ENCODE data around the gene FAM151B. TPM values are rescaled to one million over a fixed set of nuclear protein-coding genes. Genes with fewer than 3 reads are reported as not detected.
"Not testable (repeated sequence)": the region's sequence is repeated elsewhere in the genome, so short reads cannot be mapped to it uniquely, and the experiment has no call there.

FAM151B gene
- total RNA-seq, 2 experiments from 2014 or later = 0.24 to 0.27 TPM

DNA sequence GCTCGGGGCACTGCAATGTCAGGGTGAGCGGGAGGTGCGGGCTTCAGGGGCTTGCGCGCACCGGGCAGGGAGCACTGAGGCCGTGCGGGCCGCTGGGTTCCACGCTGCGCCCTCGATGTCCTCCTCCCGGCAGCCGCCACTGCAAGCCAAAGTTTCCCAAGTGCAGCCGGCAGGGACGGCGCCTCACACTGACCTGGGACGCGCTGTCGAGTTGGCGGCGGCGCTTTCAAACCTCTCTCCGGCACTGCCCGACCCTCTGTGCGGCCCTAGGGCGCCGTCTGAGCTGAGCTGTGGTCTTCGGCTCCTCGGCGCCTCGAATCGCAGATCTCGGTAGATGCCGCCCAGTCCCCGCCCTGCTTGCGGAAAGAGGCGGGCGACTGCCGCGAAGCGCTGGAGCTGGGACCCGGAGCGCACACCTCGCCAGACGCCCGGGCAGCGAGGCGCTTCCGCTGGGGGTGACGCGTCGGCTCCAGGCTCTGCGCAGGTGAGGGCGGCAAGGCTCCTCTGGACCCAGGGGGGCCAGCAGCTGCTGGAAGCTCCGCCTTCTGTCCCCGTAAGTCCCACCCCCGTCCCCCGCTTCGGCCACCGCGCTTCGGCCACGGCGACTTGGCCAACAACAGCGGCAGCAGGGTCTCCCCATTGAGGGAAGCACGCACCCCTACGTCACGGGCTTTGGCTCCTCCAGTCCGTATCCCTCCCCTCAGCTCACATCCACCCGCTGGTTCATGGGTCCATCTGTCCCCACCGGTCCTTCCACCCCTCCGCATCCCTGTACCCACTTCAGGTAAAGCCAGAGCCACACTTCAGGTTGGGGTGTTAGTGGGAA, 82.3 kb downstream of the FAM151B start, which contains the start of gene ANKRD34B:
TSS of gene ANKRD34B (minus strand) at position 320 of the 826 bp plus-strand sequence. CDS start 10,261 bp downstream, outside the sequence.
- Mint-ChIP-seq H3K9me3 (no peaks in the 10 kb centered on the region), H3K4me1 (ENCODE audit: low read depth) (peaks cover 2% of the 10 kb centered on the region), H3K27ac (no peak within 1 kb of the TSS), H3K4me3 (no peak within 1 kb of the TSS), H3K36me3 (no peaks in the 10 kb centered on the region), H3K27me3 (peaks cover 57% of the 10 kb centered on the region)
- intact Hi-C loops (cut with micrococcal nuclease) = no loop called here
- ChIA-PET CTCF (interaction anchor here (0.6 kb wide), 1 partner anchor 625 kb away, joined by 4 read pairs; no protein-coding TSS in a partner anchor), POLR2A (no interaction called here)
- peak; percentile 58 for DNase-seq

DNA sequence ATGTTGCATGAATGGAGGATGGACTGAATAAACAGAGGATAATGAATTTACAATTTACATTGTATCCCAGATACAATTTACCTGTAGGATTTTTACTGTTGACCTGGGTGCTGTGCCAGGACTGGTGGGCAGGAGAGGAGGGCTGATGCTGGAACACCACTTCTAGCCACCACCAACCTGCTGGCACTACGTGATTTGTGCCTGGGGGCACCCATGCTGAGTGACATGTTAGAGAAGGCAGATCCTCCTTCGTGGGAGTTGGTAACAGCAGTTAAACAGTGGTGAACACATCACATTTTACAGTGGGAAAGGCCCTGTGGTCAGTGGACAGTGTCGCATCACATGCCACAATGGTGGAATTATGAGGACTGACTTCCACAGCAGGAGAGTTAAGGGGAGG, 85.2 kb downstream of the FAM151B start:
- ChIA-PET CTCF (no interaction called here), POLR2A (interaction anchor here (0.9 kb wide), 1 partner anchor 22 kb away, joined by 3 read pairs; no protein-coding TSS in a partner anchor)
- Mint-ChIP-seq H3K4me1 (ENCODE audit: low read depth) (peaks cover 2% of the 10 kb centered on the region), H3K4me3 (no peak overlapping the region), H3K9me3 (no peaks in the 10 kb centered on the region), H3K27me3 (peaks cover 59% of the 10 kb centered on the region), H3K27ac (no peak overlapping the region), H3K36me3 (no peaks in the 10 kb centered on the region)
- intact Hi-C loops (cut with micrococcal nuclease) = no loop called here
- DNase-seq = no peak

DNA sequence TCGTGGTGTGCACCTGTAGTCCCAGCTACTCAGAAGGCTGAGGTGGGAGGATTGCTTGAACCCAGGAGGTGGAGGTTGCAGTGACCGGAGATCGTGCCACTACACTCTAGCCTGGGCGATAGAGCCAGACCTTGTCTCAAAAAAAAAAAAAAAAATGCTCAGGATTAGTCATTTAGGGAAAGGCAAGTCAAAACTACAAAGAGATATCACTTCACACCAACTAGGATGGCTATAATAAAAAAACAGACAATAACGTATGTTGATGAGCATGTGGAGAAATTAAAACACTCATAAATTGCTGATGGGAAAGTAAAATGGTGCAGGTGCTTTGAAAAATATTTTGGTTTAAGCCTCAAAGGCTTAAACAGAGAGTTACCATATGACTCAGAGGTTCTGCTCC, 88.5 kb downstream of the FAM151B start:
- no peak overlapping the region for H3K4me3 Mint-ChIP-seq

DNA sequence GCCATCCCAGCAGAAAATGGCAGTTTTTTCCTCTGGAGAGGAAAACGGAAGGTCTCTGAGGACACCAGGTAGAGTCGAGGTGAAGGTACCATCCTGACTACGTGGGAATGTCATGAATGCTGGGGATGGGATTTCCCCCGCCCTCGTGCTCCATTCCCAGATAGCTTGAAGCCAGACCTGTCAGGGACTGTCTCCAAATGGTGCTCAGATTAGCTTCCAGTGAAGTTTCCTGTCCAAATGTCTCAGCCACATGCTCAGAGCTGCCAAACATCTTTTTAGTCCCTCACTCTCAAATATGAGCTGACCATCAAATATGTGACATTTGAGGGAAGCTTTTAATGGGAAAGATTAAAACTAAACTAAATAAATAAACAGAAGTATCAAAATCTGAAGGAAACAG, 89.8 kb downstream of the FAM151B start:
- no peaks in the 10 kb centered on the region for H3K9me3 Mint-ChIP-seq
- no peak overlapping the region for H3K27ac Mint-ChIP-seq
- CTCF ChIA-PET = no interaction called here
- H3K4me3 Mint-ChIP-seq = no peak overlapping the region
- H3K36me3 Mint-ChIP-seq = no peaks in the 10 kb centered on the region
- H3K27me3 Mint-ChIP-seq = peaks cover 27% of the 10 kb centered on the region
- intact Hi-C loops (cut with micrococcal nuclease) = no loop called here
- DNase-seq = no peak
- H3K4me1 Mint-ChIP-seq (ENCODE audit: low read depth) = no peaks in the 10 kb centered on the region
- POLR2A ChIA-PET = no interaction called here

More for the DNA sequence above, 88.5 kb downstream of the FAM151B start:
- ChIA-PET POLR2A (no interaction called here), CTCF (no interaction called here)
- intact Hi-C loops (cut with micrococcal nuclease) = no loop called here
- Mint-ChIP-seq H3K9me3 (no peaks in the 10 kb centered on the region), H3K27ac (no peak overlapping the region), H3K4me1 (ENCODE audit: low read depth) (no peaks in the 10 kb centered on the region), H3K27me3 (peaks cover 38% of the 10 kb centered on the region), H3K36me3 (no peaks in the 10 kb centered on the region)
- DNase-seq = no peak

DNA sequence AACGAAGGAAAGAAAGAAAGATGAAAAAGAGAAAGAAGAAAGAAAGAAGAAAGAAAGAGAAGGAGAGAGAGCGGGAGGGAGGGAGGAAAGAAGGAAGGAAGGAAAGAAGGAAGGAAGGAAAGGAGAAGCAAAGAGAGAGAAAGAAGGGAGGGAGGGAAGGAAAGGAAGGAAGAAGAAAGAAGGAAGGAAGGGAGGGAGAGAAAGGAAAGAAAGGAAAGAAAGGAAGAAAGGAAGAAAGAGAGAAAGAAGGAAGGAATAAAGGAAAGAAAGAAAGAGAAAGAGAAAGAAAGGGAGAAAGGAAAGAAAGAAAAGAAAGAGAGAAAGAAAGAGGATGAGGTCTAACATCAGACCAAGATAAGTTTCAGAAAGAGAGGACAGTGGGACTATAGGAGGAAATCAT, 91.2 kb downstream of the FAM151B start:
- Mint-ChIP-seq H3K36me3 (no peaks in the 10 kb centered on the region), H3K9me3 (no peaks in the 10 kb centered on the region), H3K4me1 (ENCODE audit: low read depth) (no peaks in the 10 kb centered on the region), H3K27ac (no peak overlapping the region), H3K4me3 (no peak overlapping the region), H3K27me3 (peaks cover 21% of the 10 kb centered on the region)
- DNase-seq = no peak
- POLR2A ChIA-PET = no interaction called here
- CTCF ChIA-PET = no interaction called here
- intact Hi-C loops (cut with micrococcal nuclease) = no loop called here

DNA sequence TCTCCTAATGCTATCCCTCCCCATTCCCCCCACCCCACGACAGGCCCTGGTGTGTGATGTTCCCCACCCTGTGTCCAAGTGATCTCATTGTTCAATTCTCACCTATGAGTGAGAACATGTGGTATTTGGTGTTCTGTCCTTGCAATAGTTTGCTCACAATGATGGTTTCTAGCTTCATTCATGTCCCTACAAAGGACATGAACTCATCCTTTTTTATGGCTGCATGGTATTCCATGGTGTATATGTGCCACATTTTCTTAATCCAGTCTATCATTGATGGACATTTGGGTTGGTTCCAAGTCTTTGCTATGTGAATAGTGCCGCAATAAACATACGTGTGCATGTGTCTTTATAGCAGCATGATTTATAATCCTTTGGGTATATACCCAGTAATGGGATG, 92.4 kb downstream of the FAM151B start:
- DNase-seq; CTCF ChIA-PET; H3K27ac Mint-ChIP-seq; H3K4me1 Mint-ChIP-seq (ENCODE audit: low read depth); POLR2A ChIA-PET; intact Hi-C loops (cut with micrococcal nuclease); H3K4me3 Mint-ChIP-seq; H3K9me3 Mint-ChIP-seq; H3K36me3 Mint-ChIP-seq: not testable (repeated sequence)
- peaks cover 21% of the 10 kb centered on the region for H3K27me3 Mint-ChIP-seq

DNA sequence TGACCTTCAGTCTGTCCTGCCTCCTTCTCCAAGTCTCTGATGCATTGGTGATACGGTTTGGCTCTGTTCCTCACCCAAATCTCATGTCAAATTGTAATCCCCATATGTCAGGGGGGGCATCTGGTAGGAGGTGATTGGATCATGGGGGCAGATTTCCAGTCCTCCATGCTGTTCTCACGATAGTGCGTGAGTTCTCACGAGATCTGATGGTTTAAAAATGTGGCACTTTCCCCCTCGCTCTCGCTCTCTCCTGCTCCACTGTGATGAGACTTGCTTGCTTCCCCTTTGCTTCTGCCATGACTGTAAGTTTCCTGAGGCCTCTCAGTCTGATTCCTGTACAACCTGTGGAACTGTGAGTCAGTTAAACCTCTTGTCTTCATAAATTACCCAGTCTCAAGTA, 96.9 kb downstream of the FAM151B start:
- DNase-seq = no peak
- ChIA-PET CTCF (no interaction called here), POLR2A (no interaction called here)
- intact Hi-C loops (cut with micrococcal nuclease) = no loop called here
- no peaks in the 10 kb centered on the region for H3K4me1 Mint-ChIP-seq (ENCODE audit: low read depth)
- no peaks in the 10 kb centered on the region for H3K36me3 Mint-ChIP-seq
- H3K27me3 Mint-ChIP-seq = peaks cover 8% of the 10 kb centered on the region
- no peak overlapping the region for H3K27ac Mint-ChIP-seq
- no peak overlapping the region for H3K4me3 Mint-ChIP-seq
- no peaks in the 10 kb centered on the region for H3K9me3 Mint-ChIP-seq

DNA sequence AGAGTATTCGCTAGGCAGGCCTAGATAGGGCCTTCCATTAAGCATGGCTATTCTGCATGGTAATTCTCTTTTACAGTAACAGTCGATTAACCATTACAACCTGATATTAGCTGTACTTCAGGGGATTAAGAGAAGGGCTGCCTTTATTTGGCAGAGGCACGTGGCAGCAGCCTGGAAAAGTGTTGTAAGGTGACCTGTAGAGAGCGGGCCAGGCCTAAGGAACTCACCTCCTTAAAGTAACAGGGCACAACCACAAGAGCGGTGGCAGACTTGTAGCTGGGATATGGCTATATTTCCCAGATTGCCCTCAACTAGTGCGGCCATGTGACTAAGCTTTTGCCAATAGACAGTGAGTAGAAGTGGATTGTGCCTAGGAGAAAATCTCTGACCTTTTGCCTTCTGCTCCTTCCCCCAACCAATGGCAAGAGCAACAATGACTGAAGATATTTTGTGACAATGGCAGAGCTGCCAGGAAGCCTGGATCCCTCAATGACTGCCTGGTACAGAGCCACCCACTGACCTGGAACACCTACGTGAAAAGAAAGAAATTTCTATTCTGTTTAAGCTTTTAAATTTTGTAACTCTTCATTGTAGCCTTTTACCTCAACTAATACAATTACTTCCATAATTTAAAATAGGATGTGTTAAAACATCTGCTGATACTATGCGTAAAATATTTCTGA, 101.1 kb downstream of the FAM151B start:
- no peak for DNase-seq
- POLR2A ChIA-PET = no interaction called here
- no peaks in the 10 kb centered on the region for H3K9me3 Mint-ChIP-seq
- H3K4me1 Mint-ChIP-seq (ENCODE audit: low read depth) = no peaks in the 10 kb centered on the region
- H3K27me3 Mint-ChIP-seq = peaks cover 9% of the 10 kb centered on the region
- H3K27ac Mint-ChIP-seq = no peak overlapping the region
- no peaks in the 10 kb centered on the region for H3K36me3 Mint-ChIP-seq
- H3K4me3 Mint-ChIP-seq = no peak overlapping the region
- CTCF ChIA-PET = no interaction called here
- intact Hi-C loops (cut with micrococcal nuclease) = no loop called here

DNA sequence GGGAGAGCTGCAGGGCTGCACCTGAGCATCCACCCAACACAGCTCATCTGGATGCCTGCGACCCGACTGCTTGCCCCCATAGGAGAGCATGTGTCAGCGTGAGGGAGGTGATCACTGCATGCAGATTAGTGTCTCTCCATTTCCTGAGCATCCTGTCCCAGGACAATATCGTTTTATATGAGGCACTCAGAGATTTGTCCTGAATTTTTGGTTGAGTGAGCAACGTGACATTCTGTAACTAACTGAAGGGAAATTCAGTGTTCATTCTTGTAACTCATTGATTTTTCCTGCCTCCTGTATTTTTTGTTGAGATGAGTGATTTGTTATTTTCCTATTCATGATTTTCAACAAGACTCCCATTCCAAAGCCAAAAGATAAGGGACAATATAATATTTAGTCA, 102.9 kb downstream of the FAM151B start:
- ChIA-PET CTCF (no interaction called here), POLR2A (no interaction called here)
- Mint-ChIP-seq H3K4me1 (ENCODE audit: low read depth) (no peaks in the 10 kb centered on the region), H3K27ac (no peak overlapping the region), H3K27me3 (peaks cover 3% of the 10 kb centered on the region), H3K36me3 (no peaks in the 10 kb centered on the region), H3K4me3 (no peak overlapping the region), H3K9me3 (no peaks in the 10 kb centered on the region)
- no peak for DNase-seq
- intact Hi-C loops (cut with micrococcal nuclease) = no loop called here

DNA sequence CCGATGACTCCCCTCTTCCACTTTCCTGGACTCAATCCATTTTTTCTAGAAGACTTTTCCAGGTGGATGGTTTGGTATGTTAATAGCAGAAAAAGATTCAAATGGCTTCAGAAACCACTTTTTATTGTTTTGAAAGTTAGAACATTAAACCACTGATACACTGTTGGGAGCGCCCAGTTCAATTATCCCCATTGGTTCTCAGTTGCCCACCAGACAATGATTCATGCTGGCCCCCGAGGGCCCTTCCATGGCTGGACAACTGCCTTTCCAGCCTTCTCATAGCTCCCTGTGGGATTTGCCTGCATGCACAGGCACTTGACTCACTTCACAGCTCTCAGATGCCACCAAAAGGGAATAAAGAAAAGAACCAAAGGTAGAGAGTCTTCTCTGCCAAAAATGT, 103.5 kb downstream of the FAM151B start:
- no peak for DNase-seq
- Mint-ChIP-seq H3K27ac (no peak overlapping the region), H3K4me1 (ENCODE audit: low read depth) (no peaks in the 10 kb centered on the region), H3K4me3 (no peak overlapping the region), H3K27me3 (peaks cover 3% of the 10 kb centered on the region), H3K9me3 (no peaks in the 10 kb centered on the region), H3K36me3 (no peaks in the 10 kb centered on the region)
- intact Hi-C loops (cut with micrococcal nuclease) = no loop called here
- ChIA-PET POLR2A (no interaction called here), CTCF (no interaction called here)

DNA sequence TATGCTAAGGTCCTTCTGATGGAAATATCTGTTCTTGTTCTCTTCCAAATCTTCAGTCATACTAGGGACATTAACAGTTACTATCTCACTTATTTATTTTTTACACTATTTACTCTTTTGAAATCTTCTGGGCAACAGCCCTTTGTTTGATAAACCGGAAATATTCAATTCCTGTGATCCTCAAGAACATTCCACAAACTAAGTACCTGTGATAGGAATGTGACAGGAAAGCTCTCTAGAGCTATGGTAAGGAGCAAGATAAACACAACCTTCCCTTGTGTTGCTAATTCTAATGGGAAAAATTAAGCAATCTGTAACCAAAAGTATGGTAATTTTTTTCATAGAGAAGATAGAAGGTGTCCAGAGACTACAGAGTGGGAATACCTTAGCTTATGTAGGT, 104.2 kb downstream of the FAM151B start:
- ChIA-PET CTCF (no interaction called here), POLR2A (no interaction called here)
- no peaks in the 10 kb centered on the region for H3K4me1 Mint-ChIP-seq (ENCODE audit: low read depth)
- no peak overlapping the region for H3K4me3 Mint-ChIP-seq
- H3K27me3 Mint-ChIP-seq = peaks cover 3% of the 10 kb centered on the region
- H3K27ac Mint-ChIP-seq = no peak overlapping the region
- no peaks in the 10 kb centered on the region for H3K9me3 Mint-ChIP-seq
- intact Hi-C loops (cut with micrococcal nuclease) = no loop called here
- no peak for DNase-seq
- H3K36me3 Mint-ChIP-seq = no peaks in the 10 kb centered on the region
